Measurements from ENCODE around the gene C2orf42.
"Not testable (repeated sequence)": the region's sequence is repeated elsewhere in the genome, so short reads cannot be mapped to it uniquely, and the experiment has no call there.

Gene C2orf42

GRCh38 chr2:70132244-70133126 lies 58.3 kb downstream of the C2orf42 start:
- no peak for DNase-seq (ENCODE audit: low read depth, low spot score)

- not testable (repeated sequence) for DNase-seq (ENCODE audit: low read depth, low spot score)
Measured at GRCh38 chr2:70131344-70132143, 59.3 kb downstream of the C2orf42 start.

GRCh38 chr2:70128005-70128404 lies 62.8 kb downstream of the C2orf42 start:
- no peak for DNase-seq (ENCODE audit: low read depth, low spot score)

- DNase-seq (ENCODE audit: low read depth, low spot score) = no peak
Measured at GRCh38 chr2:70126413-70126812, 64.4 kb downstream of the C2orf42 start.

- DNase-seq (ENCODE audit: low read depth, low spot score) = no peak
Measured at GRCh38 chr2:70125498-70125898, 65.3 kb downstream of the C2orf42 start.

- DNase-seq (ENCODE audit: low read depth, low spot score) = no peak
Measured at GRCh38 chr2:70124983-70125480, 65.8 kb downstream of the C2orf42 start.

- no peak for DNase-seq (ENCODE audit: low read depth, low spot score)
Measured at GRCh38 chr2:70123829-70124116, 67.0 kb downstream of the C2orf42 start.

- DNase-seq (ENCODE audit: low read depth, low spot score) = no peak
Measured at GRCh38 chr2:70123051-70123828, 67.6 kb downstream of the C2orf42 start.

- no peak for DNase-seq (ENCODE audit: low read depth, low spot score)
Measured at GRCh38 chr2:70122470-70122869, 68.3 kb downstream of the C2orf42 start.

GRCh38 chr2:70121627-70122372 lies 69.0 kb downstream of the C2orf42 start:
- no peak for DNase-seq (ENCODE audit: low read depth, low spot score)

GRCh38 chr2:70118798-70119454 lies 71.9 kb downstream of the C2orf42 start:
- DNase-seq (ENCODE audit: low read depth, low spot score) = no peak

- DNase-seq (ENCODE audit: low read depth, low spot score) = no peak
Measured at GRCh38 chr2:70116936-70117552, 73.8 kb downstream of the C2orf42 start.

- DNase-seq (ENCODE audit: low read depth, low spot score) = no peak
Measured at GRCh38 chr2:70115646-70116442, 75.0 kb downstream of the C2orf42 start.

GRCh38 chr2:70113359-70114070 lies 77.3 kb downstream of the C2orf42 start:
- no peak for DNase-seq (ENCODE audit: low read depth, low spot score)

- DNase-seq (ENCODE audit: low read depth, low spot score) = no peak
Measured at GRCh38 chr2:70111752-70112591, 78.8 kb downstream of the C2orf42 start.

- DNase-seq (ENCODE audit: low read depth, low spot score) = not testable (repeated sequence)
Measured at GRCh38 chr2:70110397-70110796, 80.4 kb downstream of the C2orf42 start.

- DNase-seq (ENCODE audit: low read depth, low spot score) = not testable (repeated sequence)
Measured at GRCh38 chr2:70106138-70106537, 84.7 kb downstream of the C2orf42 start.
